ENCODE data around the gene RTN4RL2.
A peak's percentile ranks its signal among the peaks of the same experiment; 100 is the strongest.

GRCh38 chr11:57515332-57516060, 55.2 kb downstream of the RTN4RL2 start, which contains the start of gene SLC43A1:
- TF ChIP-seq CTCF (IDR thresholded peaks at IDR 0.05), result peak in 1 of 5 experiments; percentile 16
- peak in 1 of 2 donors; percentile 41 for TF ChIP-seq POLR2A (IDR thresholded peaks at IDR 0.05)

Measured in tibial nerve (tissue), 3 donors.